SKM-1 (cell line): ENCODE data around the gene C10orf53.
"Not testable (repeated sequence)": the region's sequence is repeated elsewhere in the genome, so short reads cannot be mapped to it uniquely, and the experiment has no call there.

Experiments used
- DNase-seq: peaks from one replicate; lab custom pipeline; 2025; ENCODE audit not compliant: unreplicated experiment; lab: John Stamatoyannopoulos, UW

C10orf53 gene

DNA sequence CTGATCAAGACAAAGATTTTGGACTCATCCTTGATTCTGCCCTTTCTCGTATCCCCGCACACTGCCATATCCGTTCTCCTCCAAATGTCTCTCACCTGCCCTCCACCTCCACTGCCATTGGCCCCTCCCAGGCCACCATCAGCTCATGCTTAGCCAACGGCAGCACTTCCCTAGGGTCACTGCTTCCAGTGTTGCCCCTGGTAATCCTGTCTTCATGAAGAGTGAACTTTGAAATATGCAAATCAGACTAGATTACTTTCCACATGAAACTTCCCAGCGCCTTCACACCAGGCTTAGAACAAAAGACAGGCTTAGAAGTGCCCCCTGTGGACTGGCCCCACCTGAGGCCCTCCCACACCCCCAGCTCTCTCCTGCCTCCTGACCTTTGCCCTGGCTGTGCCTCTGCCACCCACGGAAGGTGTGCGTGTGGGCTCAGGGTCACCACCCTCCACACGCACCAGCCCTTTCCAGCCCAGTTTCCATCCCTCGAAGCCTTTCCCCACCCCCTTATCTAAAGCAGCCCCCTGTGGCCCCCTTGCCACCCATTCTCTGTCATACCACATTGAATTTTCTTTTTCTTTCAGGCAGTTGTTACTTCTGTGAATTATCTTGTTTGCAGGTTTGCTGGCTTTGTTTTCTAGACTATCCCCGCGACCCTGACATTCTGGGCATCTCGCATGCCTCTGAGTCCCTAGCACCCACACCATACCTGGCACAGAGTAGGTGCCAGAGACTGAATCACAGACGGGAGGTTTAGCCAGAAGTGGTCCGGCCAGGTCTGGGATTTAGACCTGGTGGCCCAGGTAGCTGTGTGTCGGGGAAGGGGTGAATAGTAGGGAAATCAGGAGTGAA, 26.8 kb upstream of the C10orf53 start:
- DNase-seq = no peak

DNA sequence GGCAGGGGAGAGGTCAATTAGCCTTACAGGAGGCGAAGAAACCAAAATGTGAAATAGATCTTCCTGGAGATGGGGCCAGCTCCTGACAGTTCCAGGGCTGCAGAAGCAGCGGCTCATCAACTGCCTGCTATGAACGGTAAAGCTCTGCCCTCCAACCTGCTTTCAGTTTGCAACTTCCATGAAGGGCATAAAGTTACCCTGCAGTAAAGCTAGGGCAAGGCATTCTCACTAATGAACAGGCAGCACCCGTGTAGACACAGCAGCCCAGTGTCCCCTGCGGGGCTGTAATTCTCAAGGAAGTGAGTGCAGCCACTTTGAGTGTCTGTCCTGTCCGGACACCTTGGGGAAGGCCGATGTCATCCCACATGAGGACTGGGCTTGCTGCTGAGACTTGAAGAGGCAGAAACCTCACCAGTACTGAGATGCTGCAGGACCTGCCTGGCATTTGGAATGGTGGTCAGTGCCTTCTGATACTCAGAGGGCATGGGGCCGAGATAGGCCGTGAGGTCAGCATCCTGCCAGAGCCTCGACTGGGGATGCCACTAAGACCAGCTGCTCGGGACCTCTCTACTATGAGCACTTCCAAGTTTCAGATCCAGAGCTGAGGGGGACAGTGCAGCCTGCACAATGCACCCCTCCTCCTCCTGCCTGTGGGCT, 26.1 kb upstream of the C10orf53 start:
- DNase-seq = no peak

DNA sequence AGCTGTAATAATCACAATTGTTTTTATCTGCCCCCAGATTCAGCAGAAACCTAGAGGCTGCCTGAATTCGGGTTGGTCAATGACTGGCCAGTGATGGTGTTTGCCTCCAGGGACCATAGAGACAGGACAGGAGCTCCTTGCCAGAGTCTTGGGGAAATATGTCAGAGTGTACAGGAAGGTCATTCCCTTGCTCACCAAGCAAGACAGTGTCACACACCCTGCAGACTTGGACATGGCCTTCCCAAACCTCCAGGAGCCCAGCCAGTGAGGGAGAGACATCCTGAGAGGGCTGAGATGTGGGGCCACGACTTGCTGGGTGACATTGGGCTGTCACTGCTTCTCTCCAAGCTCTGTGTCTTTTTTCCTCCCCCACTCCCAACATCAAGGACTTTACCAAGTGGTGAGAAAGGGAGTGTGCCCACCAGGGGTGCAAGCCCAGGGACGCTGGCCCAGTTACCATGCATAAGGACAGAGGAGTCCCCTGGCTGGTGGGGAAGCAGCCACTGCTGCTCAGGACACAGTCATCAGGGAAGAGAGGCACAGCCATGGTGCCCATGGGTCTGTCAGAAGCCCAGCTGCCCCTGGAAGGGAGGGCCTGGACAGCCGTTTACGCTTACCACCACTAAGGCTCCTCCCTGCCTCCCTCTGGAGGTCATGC, 25.3 kb upstream of the C10orf53 start:
- DNase-seq = no peak

DNA sequence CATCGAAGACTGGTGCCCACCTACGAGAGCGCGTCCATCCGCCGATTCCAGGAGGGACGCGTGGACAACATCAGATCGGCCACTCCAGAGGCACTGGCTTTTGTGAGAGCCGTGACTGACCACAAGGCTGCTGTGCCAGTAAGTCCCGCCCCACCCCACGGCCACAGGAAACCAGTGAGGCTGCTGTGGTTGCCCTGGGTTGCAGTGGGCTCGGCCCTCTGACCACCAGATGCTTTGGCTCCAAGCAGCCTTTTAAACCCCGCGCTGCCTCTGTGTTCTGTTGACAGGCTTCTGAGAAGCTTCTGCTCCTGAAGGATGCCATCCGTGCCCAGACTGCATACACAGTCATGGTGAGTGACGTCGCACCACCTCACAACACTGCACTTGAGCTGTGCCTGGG, 24.4 kb upstream of the C10orf53 start:
- DNase-seq = no peak

DNA sequence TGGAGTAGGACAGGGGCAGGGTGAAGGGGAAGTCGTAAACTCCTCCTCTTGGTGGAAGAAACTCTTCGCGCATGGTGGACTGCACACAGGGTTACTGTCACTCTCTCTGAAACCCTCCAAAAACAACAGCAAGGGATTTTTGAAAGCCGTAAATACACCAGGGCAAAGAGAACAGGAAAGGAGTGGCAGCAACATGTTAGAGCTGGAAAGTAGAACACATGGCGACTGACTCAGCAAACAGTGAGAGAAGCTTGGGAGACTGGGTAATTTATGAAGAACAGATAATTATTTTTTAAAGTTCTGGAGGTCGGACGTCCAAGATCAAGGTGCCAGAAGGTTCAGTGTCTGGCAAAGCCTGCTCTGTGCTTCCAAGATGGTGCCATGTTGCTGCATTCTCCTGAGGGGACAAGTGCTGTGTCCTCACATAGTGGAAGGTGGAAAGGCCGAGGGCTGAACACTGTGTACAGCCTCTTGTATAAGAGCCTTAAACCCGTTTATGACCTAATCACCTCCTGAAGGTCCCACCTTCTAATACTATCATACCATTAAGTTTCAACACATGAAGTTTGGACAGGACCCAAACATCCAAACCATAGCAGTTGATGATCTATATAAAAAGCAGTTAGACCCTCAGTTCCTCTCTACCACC, 22.5 kb upstream of the C10orf53 start:
- no peak for DNase-seq

DNA sequence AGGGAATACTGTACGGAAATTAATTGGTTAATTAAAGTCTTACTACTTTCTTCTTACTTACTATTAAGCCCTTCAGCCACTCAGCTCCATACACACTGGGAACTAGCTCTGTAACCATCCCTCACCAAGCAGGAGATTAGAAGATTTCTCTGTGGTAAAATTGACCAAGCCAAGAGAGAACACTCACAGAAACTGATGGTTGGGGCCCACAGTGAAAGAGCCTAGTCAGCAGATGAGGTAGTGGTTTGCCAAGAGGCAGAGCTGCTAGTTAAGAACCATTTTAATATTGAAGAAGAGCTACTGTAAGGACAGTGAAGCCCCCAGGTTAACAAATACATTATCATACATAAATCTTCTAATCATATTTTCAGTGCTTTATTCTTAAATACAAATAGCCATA, 21.8 kb upstream of the C10orf53 start:
- DNase-seq = no peak

DNA sequence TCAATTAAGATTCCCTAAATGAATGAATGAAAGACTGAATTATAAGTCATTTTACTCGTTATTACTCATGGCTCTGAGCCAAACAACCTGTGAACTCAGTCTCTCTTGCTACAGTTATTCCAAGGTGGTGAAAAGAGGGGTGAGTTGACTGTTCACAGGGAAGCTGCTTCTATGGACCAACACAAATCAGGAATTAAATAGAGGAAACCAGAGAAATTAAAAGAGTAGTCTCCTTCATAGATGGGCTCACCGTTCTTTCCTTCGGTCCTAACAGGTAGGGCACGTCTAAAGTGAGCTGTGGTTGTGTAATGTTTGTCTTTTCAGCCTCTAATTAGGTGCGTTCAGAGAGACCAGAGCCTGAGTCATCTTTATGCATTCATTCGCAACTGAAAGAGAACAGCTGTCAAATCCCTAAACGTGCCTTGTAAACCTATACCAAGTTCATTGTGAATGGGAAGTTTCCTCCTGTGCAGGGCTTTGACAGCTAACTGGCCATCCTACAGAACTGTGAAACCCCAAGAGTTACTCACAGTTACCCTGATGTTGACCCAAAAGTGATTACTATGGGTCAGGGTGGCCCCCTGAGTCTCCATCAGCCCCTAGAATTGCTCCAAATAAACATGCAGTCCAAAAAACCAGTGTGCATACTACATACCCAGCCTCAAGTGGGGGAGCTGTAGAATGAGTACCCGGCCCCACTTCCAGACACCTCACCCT, 18.2 kb upstream of the C10orf53 start:
- no peak for DNase-seq

DNA sequence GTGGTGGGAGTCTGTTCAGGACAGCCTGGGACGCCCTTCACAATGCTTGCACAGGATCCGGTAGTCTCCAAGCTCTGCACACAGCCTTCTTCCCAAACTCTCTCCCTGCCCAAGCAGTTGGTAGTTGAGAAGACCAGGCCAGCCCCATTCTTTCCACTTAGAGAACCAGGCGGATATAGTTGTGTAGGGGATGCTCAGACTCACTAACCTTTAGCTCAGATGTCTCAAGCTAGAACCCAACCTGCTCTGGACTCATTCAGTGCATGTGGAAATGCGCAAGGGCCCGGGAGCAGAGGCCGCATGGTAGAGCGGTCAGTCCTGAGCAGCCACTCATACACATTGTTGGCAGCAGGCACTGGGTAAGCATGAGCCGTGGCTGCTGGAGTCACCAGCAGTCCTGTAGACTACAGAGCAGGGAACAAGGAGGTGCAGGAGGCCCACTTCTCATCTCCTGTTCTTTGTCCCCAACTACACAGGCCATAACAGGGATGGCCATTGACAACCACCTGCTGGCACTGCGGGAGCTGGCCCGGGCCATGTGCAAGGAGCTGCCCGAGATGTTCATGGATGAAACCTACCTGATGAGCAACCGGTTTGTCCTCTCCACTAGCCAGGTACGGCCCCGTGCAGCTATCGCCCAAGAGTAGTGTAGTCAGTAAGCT, 17.2 kb upstream of the C10orf53 start:
- DNase-seq = no peak

DNA sequence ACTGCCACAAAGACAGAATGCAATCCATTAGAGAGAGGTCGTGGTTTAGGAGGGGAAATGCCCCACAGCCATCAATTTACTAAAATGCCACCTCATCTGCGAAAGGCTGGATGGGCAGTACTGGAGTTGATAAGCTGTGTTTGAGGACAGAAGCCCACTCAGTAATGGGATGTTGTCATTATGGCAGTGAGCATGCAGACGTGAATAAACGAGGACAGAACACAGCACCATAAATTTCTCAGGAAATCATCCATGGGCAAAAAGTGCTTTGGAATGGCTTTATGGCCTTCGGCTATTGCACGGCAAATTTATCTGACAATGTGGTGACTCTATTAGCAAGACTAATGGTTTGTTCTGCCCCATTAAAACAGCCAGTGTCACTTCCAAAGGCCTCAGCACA, 15.9 kb upstream of the C10orf53 start:
- no peak for DNase-seq

DNA sequence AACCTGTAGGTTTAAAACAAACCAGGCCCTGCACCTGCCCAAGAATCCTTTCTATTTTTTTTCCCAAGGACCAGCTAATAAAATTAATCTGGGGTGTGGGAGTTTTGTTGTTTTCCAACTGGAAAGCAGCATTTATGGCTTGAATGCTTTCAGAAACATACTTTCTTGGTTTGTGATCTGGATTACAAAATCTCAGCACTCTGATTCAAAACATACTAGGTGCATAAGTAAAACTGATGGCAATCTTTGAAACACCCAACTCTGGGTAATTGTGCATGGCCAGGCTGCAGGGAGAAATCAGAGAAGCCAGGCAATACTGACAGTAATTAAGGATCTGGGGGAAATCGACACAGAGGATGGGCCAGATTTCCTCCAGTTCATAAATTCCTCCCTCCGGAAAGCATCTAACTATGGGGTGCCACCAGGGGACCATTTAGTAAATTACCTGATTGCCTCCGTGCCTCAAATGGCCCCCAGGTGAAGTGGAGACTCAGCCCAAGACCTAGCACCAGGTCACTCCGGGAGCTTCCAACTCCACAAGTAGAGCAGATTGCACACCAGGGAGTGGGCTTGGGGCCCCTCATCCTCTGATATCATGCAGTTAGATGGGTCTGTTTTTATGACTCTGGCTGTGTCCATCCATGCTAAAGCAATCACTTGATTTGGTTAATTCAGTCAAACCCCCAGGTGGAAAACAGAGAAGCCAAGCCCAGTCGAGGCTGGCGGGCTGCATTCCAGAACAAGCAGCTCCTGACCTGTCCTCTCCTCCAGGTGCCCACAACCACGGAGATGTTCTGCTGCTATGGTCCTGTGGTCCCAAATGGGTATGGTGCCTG, 15.2 kb upstream of the C10orf53 start:
- no peak for DNase-seq

DNA sequence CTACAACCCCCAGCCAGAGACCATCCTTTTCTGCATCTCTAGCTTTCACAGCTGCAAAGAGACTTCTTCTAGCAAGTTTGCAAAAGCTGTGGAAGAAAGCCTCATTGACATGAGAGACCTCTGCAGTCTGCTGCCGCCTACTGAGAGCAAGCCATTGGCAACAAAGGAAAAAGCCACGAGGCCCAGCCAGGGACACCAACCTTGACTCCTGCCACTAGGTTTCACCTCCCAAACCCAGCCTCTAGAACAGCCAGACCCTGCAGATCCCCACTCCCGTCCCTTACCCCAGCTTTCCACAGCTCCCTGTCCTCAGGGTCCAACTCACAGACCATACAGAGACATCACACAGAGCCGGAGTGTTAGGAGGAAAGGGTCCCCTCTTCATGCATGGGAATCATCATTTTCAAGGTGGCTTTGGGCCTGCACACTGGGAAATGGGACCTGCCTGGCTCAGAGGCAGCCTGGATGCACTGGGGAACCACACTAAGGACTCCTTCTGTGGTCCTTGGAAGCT, 14.6 kb upstream of the C10orf53 start:
- no peak for DNase-seq

DNA sequence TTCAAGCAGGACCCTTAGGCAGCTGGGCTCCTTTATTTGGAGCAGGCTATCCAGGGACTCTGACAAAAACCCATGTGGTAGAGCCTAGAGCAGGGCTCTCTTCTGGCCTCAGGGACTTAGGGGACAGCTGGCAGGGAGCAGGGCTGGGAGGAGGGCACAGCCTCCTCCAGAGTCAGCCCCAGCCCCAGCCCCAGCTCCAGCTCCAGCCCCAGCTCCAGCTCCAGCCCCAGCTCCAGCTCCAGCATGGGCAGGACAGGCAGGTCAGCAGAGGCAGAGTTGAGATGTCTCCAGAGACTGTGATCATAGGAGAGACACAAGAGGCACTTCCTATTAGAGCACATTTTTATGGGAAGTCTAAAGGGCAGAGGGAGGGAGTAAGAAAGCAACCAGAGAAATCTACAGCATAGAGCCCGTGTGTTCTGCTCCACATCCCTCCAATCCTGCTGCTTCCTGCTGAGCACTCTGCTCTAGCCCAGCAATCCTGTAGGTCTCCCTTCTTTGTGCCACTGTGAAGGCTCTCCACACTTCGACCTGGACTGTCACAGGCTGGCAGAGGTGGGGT, 13.3 kb upstream of the C10orf53 start:
- no peak for DNase-seq

DNA sequence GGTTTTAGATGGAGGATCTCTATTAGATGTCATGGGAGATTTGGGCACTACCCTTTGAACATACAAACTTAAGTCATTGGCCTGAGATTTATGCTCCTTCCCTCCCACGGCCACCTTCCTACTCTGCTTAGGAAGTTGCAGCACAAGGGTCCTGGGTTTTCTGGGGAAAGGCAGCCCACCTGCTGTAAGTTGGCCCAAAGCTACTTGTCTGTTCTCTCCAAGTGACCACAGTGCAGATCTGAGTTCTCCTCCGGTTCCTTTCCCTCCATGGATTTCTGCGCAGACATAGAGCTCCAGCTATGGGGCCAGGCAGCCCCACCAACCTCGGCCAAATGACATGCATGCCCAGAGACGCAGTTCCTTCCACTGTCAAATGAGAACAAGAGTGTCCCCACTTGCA, 12.8 kb upstream of the C10orf53 start:
- no peak for DNase-seq

DNA sequence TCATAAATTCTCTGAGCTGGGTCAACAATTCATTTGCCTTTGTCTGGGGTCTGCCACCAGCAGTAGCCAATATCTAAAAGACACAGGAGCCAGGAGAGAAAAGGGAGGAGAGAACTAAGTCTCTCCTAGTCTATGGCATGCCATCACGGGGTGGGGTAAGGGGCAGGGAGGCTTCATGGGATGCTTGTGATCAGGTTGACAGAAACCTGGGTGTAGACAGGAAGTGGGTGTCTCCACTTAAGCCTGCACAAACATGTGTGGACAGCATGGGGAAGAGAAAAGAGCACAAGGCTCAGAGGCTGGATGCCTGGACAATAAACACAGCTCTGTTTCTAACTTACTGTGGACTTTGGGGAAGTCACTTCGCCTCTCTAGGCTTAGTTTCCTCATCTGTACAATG, 11.5 kb upstream of the C10orf53 start:
- no peak for DNase-seq

DNA sequence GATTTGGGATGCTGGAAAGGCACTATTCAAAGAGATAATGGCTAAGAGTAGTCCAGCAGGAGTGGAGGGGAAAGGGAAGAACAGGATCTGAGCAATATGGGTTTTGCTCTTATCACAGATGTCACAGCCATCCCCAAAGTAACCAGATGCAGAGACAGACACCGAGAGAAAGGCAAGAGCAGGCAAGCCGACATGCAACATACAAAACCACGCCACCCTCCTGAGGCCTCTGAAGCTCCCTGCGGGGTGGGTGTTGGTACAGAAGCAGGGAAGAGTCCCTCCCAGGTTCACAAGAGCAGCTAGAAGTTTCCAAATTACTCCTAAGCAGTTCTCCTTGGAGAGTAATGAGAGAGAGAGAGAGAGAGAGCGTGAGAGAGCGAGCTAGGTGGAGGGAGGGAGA, 10.8 kb upstream of the C10orf53 start:
- no peak for DNase-seq

DNA sequence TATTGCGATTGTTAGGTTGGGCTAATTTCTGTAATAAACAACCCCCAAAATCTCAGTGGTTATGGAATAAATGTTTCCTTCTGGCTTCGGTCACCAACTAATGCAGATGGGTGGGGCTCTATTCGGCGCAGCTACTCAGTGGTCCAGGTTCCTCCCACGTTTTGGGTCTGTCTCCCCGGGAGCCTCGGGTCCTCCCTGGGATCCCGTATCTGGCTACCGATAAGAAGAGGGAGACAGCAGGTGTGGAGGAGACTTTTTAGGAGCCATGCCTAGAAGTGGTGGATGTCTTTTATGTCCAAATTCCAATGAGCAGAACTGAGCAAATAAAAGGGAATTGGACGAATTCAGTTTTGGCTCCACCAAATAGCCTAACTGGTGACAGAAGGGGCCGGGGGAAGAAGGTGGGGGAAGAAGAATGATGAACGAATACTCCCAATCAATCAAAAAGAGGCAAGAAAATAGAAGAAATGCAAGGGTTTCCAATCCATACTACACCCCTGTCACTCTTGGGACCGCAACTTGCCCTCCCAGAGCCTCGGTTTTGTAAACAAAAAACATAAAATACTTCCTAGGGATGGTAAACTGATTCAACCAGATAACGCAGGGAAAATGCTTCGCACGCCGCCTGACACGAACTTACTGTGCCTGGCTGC, 498 bp upstream of the C10orf53 start:
- DNase-seq = no peak

DNA sequence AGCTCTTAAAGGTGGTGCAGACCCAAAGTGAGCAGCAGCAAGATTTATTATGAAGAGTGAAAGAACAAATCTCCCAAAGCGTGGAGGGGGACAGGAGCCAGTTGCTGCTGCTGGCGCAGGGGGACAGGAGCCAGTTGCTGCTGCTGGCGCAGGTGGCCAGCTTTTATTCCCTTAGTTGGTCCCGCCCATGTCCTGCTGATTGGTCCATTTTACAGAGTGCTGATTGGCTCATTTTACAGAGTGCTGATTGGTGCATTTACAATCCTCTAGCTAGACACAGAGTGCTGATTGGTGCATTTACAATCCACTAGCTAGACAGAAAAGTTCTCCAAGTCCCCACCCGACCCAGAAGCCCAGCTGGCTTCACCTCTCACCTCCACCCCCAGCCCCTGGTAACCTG, 3.0 kb downstream of the C10orf53 start:
- not testable (repeated sequence) for DNase-seq

DNA sequence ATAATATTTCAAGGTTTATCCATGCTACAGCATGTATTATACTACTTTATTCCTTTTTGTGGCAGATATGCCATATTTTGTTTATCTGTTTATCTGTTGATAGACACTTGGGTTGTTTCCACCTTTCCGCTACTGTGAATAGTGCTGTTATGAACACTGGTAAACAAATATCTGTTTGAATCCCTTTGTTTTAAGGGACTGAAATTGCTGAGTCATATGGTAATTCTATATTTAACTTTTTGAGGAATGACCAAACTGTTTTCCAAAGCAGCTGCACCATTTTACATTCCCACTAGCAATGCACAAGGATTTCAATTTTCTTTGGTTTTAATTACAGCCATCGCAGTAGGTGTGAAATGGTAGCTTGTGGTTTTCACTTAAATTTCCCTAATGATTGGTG, 3.4 kb downstream of the C10orf53 start:
- no peak for DNase-seq

DNA sequence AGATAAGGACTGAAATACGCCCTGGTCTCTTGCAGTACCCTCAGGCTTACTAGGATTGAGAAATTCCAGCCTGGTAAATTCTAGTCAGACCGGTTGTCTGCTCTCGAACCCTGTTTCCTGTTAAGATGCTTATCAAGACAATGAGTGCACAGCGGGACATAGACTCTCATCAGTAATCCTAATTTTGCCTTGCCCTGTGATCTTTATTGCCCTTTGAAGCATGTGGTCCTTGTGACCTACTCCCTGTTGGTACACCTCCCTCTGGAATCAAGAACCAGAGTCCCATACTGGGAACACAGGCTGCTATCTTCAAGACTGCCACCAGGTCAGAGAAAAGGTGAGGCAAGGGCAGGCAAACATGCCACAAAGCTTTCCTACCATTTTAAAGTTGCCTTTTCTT, 7.2 kb downstream of the C10orf53 start:
- DNase-seq = no peak
